A172 (cell line): ENCODE results near the gene CXCL8. TPM values are rescaled to one million over a fixed set of nuclear protein-coding genes. Genes with fewer than 3 reads are reported as not detected.
"Not testable (repeated sequence)": the region's sequence is repeated elsewhere in the genome, so short reads cannot be mapped to it uniquely, and the experiment has no call there.

Experiments
- DNase-seq: peaks from one replicate; pipeline ENCODE4 v3.0.0-alpha.2; 2015; ENCODE audit warnings: low spot score
- total RNA-seq: library from RNA; depleted of rRNA; stranded (reverse); fragments of >200 nt; shearing (Covaris generic); gene quantifications from 2 replicates; pipeline ENCODE4 v1.2.3, GENCODE V29; 2014; rRNA removed

Gene CXCL8
- total RNA-seq, result 0.09 TPM in 1 of 2 replicates, not detected in the other

GRCh38 chr4:73740353-73740778 is at the start of gene CXCL8:
CXCL8 (plus strand) TSS chr4:73740569; CDS start chr4:73740659, 90 bp downstream.
- peak; percentile 93 for DNase-seq

GRCh38 chr4:73691201-73691600 is 49.2 kb upstream of the CXCL8 start:
- DNase-seq, result not testable (repeated sequence)

- no peak for DNase-seq
Observed at GRCh38 chr4:73691759-73692158, 48.6 kb upstream of the CXCL8 start.

- no peak for DNase-seq
Observed at GRCh38 chr4:73692254-73692653, 48.1 kb upstream of the CXCL8 start.

GRCh38 chr4:73692701-73693100 is 47.7 kb upstream of the CXCL8 start:
- no peak for DNase-seq

- DNase-seq, result no peak
Observed at GRCh38 chr4:73693811-73694210, 46.6 kb upstream of the CXCL8 start.

- DNase-seq, result no peak
Observed at GRCh38 chr4:73698217-73698616, 42.2 kb upstream of the CXCL8 start.

GRCh38 chr4:73701116-73701515 is 39.3 kb upstream of the CXCL8 start:
- DNase-seq, result no peak

GRCh38 chr4:73702796-73703287 is 37.5 kb upstream of the CXCL8 start:
- no peak for DNase-seq

GRCh38 chr4:73703320-73703719 is 37.0 kb upstream of the CXCL8 start:
- DNase-seq, result no peak

GRCh38 chr4:73704314-73705055 is 35.9 kb upstream of the CXCL8 start:
- peak; percentile 90 for DNase-seq

- DNase-seq, result peak; percentile 71
Observed at GRCh38 chr4:73705056-73705432, 35.3 kb upstream of the CXCL8 start.

- DNase-seq, result no peak
Observed at GRCh38 chr4:73705721-73706120, 34.6 kb upstream of the CXCL8 start.

- DNase-seq, result no peak
Observed at GRCh38 chr4:73706811-73707210, 33.6 kb upstream of the CXCL8 start.

GRCh38 chr4:73707269-73707875 is 33.0 kb upstream of the CXCL8 start:
- DNase-seq, result peak; percentile 18

- DNase-seq, result peak; percentile 87
Observed at GRCh38 chr4:73707918-73708577, 32.3 kb upstream of the CXCL8 start.

- DNase-seq, result no peak
Observed at GRCh38 chr4:73709451-73710033, 30.8 kb upstream of the CXCL8 start.

GRCh38 chr4:73710094-73710493 is 30.3 kb upstream of the CXCL8 start:
- no peak for DNase-seq

GRCh38 chr4:73711989-73712388 is 28.4 kb upstream of the CXCL8 start:
- no peak for DNase-seq

GRCh38 chr4:73713650-73714049 is 26.7 kb upstream of the CXCL8 start:
- no peak for DNase-seq

- no peak for DNase-seq
Observed at GRCh38 chr4:73714647-73715046, 25.7 kb upstream of the CXCL8 start.

- no peak for DNase-seq
Observed at GRCh38 chr4:73715659-73716058, 24.7 kb upstream of the CXCL8 start.
